SKM-1 treated with dmso at 0.1 percent for 144 hours (cell line): ENCODE results near the gene CCNO.
A peak's percentile ranks its signal among the peaks of the same experiment; 100 is the strongest.

Experiments used
- DNase-seq: peaks from one replicate; lab custom pipeline; 2025; ENCODE audit not compliant: unreplicated experiment; lab: John Stamatoyannopoulos, UW

The CCNO gene

GRCh38 chr5:55232985-55233928 lies at the start of gene CCNO:
Gene CCNO (minus strand): TSS chr5:55233608. CDS start chr5:55233523, 85 bp downstream.
- no peak for DNase-seq

- DNase-seq, result no peak
Observed at GRCh38 chr5:55278778-55279177, 45.4 kb upstream of the CCNO start.

GRCh38 chr5:55276771-55277170 lies 43.4 kb upstream of the CCNO start:
- no peak for DNase-seq

GRCh38 chr5:55258339-55258738 lies 24.9 kb upstream of the CCNO start:
- DNase-seq, result no peak

- no peak for DNase-seq
Observed at GRCh38 chr5:55254802-55255201, 21.4 kb upstream of the CCNO start.

- no peak for DNase-seq
Observed at GRCh38 chr5:55250064-55250463, 16.7 kb upstream of the CCNO start.

GRCh38 chr5:55241746-55242145 lies 8.3 kb upstream of the CCNO start:
- DNase-seq, result no peak

GRCh38 chr5:55236800-55237199 lies 3.4 kb upstream of the CCNO start:
- DNase-seq, result no peak

- DNase-seq, result no peak
Observed at GRCh38 chr5:55234121-55234700, 803 bp upstream of the CCNO start.

- no peak for DNase-seq
Observed at GRCh38 chr5:55232271-55232984, 980 bp downstream of the CCNO start.

- no peak for DNase-seq
Observed at GRCh38 chr5:55231919-55232270, 1.5 kb downstream of the CCNO start.

GRCh38 chr5:55231029-55231918 lies 2.1 kb downstream of the CCNO start:
- no peak for DNase-seq

GRCh38 chr5:55230086-55230629 lies 3.2 kb downstream of the CCNO start:
- no peak for DNase-seq

- DNase-seq, result no peak
Observed at GRCh38 chr5:55227664-55228430, 5.6 kb downstream of the CCNO start.

GRCh38 chr5:55226934-55227663 lies 6.3 kb downstream of the CCNO start, which contains the start of gene MCIDAS:
Gene MCIDAS (minus strand): TSS chr5:55227315. CDS start chr5:55227138, 177 bp downstream.
- DNase-seq, result peak; percentile 16

GRCh38 chr5:55226027-55226933 lies 7.1 kb downstream of the CCNO start:
- peak; percentile 61 for DNase-seq

GRCh38 chr5:55225346-55225745 lies 8.1 kb downstream of the CCNO start:
- no peak for DNase-seq

- no peak for DNase-seq
Observed at GRCh38 chr5:55223812-55224240, 9.6 kb downstream of the CCNO start.
